HG03469 (cell line): Measurements from ENCODE around the gene TPMT.
"Not testable (repeated sequence)": the region's sequence is repeated elsewhere in the genome, so short reads cannot be mapped to it uniquely, and the experiment has no call there.

Experiments
- ATAC-seq: cut with Tn5 transposase; IDR thresholded peaks from one replicate; pipeline ENCODE4 v1.9.1; 2021; ENCODE audit warnings: mild to moderate bottlenecking, moderate library complexity, moderate number of reproducible peaks; ENCODE audit not compliant: unreplicated experiment

Gene TPMT

DNA sequence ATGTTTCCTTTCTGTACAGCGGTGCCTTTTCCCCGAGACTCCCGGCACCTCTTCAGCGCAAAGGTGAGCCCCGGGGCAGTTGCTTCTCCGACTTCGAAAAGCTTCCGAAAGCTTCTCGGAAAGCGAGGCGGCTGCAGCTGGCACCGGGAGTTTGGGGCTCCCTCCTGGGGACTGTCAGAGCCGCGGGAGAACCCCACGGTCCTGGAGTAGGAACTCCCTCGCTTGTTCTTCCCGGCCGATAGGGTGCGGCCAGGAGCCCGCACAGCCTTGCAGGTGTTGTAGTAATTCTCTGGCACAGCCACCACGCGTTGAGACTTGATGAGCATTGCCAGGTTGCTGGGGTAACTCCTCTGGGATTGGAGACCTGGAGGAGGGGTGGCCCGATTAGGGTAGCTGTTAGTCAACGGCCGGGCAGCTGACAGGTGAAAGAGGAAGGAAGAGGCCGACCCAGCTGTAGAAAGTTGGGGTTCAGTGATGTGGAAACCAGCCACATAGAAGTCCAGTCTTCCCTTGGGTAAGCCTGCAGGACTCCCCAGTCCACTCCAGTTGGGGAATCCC lies 1.1 kb upstream of the TPMT start:
- peak; percentile 25 for ATAC-seq

DNA sequence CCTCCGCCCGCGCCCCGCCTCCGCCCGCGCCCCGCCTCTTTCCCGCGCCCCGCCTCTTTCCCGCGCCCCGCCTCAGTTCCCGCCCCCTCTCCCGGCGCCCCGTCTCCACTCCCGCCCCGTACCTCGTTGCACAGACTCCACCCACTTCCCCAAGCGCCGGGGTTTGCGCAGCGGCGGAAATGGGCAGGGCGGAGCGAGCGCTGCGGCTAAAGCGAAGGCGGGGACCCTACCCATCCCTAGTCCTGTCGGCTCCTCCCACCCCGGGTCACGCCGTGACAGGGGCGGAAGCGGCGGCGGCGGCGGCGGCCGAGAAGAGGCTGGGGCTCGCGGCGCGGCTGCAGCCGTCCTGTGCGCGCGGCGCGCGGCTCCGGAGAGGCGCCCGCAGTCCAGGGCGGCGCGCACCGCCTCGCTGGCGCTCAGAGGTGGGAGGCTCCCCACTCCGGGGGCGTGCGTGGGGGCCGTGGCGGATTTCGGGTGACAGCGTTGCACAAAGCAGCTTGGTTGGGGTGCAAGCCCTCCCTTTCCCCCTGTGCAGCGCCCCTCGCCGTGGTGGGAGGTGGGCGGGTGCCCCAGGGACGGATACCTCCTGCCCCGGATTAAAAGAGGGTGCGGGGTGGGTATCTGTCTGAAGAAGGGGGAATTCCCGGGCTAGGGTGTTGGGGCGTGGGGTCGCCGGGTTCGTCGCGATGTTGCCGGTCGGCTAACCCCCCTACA lies 430 bp upstream of the TPMT start, which contains the start of gene KDM1B:
Gene KDM1B, plus strand, starts transcription at position 273 of the 714 bp plus-strand sequence. CDS start 4,474 bp downstream, outside the sequence.
- peak; percentile 79 for ATAC-seq

DNA sequence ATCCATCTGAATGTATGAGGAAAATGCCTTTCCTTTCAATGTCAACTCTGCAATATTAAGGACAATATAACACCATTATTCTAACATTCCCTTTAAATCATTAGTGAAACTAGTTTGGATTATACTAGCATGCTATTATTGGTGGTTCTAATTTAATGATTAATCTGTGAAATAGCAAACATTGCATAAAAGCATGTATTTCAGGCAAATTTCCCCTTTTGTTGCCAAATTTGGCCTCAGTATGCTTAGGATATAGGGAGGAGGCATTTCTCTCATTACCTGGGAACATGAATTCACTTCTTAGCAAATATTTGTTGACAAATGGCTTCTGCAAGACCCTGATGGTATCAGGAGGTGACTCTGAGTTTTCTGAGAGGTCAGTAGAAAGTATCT lies 1.6 kb downstream of the TPMT start:
- ATAC-seq, result no peak

DNA sequence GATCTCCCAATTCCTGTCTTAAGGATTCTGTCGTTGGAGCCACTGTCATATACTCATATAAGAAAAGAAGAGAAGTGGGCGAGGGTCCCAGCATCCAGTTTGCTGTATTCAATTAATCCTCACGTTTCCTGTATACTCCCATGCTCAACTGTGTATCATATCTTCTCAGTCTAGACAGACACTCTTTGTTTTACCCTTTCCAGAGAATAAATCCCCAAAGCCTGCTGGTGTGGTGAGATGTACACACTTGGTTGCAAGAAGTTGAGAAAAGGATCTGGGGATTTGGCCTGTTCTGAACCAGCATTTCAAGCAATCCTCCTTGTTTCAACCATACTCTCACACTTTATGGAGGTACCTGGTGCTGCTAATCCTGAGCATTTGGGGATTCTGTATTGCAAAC lies 3.1 kb downstream of the TPMT start:
- ATAC-seq, result no peak

DNA sequence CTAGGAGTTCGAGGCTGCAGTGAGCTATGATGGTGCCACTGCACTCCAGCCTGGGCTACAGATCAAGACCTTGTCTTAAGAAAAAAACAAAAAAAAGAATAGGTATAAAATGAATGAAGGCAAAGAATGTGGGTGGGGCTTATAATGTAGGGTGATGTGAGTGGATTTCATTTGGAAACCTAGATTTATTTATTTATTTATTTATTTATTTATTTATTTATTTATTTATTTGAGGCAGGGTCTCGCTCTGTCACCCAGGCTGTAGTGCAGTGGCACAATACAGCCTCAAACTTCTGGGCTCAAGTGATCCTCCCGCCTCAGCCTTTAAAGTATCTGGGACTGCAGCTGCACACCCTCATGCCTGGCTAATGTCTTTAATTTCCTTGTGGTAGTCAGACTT lies 3.5 kb downstream of the TPMT start:
- not testable (repeated sequence) for ATAC-seq

DNA sequence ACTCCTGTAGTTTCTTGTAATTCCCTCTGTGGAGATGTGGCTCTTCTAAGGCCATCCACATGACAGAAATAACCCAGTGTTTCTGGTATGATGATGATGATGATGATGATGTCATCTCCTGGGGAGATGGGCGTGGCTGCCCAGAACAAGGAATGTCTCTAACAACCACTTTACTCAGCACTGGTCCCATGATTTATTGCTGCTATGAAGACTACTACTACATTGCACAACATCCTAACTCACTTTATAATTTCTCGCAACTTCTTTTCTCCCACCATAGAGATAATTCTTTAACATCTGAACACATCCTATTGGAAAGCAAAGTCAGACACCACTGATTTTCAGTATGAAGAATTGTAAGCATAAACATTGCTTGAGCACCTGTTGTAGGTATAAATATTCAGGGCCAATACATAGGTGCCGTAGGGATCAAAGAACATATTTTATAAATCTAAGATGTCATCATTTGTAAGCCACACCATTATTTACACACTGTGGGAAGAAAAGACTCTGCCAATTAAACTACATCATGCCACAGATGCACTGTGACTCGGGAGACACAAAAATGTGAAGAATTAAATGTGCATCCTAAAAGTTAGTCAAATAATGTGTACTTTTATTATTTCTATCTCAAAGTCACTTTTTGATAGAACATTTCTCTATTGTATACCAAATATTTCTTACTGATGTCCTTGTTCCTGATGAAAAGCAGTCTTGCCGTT lies 6.4 kb downstream of the TPMT start:
- ATAC-seq, result no peak

DNA sequence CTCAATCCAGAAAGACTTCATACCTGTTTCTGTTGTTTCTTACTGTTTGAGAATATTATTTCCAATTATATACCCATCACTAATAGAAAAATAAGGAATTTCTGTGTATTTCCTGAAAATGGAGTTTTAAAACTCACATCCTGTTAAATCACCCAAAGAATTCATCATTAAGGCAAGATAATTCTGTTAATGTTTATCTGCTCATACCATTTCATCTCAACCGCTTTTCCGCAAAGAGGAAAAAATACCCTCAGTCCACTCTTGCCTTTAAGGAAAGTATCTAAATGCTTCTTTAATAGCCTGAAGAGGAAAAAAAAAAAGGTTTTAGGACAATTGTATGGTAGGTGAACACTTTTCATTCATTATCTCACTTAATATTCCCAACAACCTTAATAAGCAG lies 7.3 kb downstream of the TPMT start:
- ATAC-seq, result no peak

DNA sequence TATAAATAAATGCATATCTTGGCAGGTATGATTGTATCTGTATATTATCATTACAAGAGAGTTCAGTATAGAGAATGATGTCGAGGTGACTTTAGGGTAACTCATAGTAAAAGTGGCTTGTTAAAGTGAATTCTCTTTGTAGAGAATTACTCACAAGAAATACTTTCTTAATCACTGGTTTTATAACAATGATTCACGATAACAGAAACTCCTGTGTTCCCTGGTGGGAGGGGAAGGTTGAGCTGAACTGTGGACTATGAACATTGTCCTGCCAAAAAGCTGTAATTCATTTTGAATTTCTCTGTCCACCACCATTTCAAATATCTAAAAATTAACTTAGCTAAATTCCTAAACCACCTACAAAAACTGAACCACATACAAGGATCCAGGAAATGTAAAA lies 7.7 kb downstream of the TPMT start:
- ATAC-seq, result no peak

DNA sequence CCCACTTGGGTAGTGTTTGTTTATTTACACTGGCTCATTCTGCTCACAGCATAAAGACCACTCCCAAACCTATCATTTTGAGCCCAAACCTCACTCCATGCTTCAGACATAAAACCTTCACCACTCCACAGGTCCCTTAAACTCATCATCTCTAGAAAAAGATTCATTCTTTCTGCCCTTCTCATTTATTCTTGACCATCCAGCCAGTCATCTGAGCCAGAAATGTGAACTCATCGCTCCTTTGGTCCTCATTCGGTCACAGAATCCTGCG lies 12.4 kb downstream of the TPMT start:
- no peak for ATAC-seq

DNA sequence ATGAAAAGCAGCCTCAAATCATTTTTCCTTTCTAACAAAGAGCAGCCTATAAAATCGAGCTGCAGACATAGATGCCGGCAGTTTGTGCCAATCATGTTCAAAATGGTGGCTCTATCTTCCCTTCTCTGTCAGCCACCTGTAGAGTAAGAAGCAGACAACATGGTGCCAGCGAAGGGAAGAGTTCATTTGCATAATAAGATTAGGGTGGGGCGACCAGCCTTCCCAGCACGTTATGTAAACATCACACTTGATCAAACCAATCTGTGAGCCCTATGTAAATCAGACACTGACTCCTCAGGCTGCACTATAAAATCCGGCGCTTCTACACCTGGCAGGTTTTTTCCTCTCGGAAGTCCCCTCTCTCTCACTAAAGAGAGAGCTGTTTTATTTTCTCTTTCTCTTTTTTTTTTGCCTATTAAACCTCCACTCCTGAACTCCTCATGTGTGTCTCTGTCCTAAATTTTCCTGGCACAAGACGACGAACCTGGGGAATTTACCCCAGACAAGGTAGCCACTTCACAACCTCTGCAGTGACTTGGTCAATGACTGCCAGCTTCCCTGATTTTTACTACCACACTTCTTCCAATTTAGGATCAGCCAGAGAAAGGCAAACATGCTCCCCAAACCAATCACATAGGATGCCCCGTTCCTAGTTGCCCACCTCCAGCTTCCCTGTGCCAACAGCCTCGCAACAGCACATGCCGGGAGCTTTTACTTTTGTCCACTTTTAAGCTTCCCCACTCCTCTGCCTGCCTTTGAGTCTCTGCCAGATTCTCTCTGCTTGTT lies 12.9 kb downstream of the TPMT start:
- no peak for ATAC-seq

DNA sequence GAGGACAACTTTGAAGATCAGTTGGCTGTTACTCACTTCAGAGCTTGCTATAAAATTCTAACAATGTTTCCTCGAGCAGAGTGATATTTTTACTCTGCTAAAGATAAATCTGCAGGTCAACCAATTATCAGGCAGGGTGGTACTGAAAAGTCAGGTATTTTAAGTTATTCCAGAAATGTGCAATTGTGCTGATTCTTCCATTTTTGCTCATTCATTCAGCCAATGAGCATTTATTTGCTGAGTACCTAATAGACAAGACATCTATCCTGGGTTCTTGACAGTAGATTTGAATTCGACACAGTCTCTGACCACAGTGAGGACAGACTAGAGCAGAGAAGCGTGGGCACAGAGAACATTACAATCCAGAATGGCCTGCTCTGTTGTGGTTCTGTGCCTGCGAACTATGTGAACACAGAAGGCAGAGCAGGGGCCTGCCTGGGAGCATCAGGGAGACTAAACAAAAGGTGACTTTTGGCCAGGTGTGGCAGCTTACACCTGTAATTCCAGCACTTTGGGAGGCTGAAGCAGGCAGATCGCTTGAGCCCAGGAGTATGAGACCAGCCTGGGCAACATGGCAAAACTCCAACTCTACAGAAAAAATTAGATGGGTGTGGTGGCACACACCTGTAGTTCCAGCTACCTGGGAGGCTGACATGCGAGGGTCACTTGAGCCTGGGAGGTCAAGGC lies 14.8 kb downstream of the TPMT start:
- ATAC-seq, result no peak

DNA sequence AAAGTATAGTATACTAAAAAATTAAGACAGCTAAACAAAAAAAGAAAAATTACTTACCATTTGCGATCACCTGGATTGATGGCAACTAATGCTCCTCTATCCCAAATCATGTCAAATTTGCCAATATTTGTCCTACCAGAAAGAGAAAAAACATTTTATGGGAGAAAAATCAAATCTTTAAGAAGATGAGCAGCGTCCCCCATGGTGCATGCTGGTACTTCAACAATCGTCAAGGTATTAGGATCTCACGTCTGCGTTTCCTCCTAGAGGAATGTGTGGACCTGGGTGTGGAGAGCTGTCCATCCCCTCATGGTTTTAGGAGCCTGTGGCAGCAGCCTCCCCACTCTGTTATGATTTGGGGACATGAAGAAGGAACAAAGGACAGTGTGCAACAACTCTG lies 16.0 kb downstream of the TPMT start:
- no peak for ATAC-seq

DNA sequence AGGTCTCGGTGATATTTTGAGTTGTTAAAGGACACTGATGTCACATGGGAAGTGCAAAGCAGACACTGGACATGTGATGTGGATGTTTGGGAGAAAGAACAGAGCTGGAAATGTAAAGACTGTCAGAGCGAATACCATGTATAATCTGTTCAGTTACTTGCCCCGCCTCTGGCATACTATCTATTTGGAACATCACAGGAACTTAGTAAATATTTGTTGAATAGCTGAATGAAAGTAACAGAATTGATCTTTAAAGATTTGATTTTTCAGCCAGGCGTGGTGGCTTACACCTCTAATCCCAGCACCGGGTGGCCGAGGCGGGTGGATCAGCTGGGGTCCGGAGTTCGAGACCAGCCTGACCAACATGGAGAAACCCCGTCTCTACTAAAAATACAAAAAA lies 18.6 kb downstream of the TPMT start:
- ATAC-seq, result no peak

DNA sequence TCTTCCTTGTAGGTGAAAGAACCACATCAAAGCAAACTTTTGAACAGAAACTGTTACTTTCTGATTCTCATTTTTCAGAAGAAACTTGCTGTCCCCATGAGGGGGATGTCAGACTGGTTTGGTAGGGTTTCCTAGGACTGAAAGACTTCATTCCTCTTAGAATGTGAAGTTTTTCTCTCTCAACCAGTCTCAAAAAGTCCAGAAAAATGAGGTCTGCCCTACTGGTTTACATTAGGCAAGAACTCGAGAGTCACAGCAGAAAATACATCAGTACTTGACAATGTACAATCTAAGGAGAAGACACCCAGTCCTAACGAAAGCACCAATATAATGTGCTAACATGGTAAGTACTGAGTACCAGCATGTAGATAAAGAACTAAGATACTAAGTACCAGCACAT lies 19.7 kb downstream of the TPMT start:
- no peak for ATAC-seq

DNA sequence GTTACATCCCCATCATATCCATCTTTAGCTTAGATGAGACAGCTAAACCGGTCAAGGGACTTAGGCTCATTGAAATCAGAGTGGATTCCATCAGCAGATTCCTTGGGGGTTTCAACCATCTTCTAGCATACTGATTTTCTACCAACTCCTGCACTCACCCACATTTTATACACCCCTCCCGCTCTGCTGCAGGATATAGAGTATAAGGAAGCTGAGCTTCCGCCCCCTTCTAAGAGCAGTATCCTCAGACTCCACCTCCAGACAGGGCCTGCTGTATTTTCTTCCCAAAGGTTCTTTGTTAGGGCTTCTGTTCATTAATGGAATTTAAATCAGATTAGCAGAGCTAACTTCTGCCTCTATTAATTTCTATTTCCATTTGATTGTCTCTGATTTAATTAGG lies 22.5 kb downstream of the TPMT start:
- ATAC-seq, result no peak

DNA sequence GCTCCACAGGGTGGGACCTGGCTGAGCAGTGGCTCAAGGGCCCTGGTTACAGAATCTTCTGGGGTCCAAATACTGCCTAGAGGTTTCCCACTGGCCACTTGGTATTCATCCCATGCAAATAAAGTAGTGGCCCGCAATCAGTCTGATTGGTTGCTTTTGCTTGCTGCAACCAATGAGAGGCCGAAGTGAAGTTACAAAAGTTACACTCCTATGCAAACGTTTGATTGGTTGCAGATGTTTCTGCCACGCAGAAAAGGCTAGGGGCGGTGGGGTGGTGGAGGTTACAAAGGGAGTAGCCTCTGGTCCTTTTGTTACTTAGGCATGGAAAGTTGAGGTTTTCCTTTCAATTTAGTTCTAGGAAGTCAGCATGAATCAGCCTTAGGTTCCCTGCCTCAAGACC lies 28.8 kb downstream of the TPMT start:
- ATAC-seq, result no peak

DNA sequence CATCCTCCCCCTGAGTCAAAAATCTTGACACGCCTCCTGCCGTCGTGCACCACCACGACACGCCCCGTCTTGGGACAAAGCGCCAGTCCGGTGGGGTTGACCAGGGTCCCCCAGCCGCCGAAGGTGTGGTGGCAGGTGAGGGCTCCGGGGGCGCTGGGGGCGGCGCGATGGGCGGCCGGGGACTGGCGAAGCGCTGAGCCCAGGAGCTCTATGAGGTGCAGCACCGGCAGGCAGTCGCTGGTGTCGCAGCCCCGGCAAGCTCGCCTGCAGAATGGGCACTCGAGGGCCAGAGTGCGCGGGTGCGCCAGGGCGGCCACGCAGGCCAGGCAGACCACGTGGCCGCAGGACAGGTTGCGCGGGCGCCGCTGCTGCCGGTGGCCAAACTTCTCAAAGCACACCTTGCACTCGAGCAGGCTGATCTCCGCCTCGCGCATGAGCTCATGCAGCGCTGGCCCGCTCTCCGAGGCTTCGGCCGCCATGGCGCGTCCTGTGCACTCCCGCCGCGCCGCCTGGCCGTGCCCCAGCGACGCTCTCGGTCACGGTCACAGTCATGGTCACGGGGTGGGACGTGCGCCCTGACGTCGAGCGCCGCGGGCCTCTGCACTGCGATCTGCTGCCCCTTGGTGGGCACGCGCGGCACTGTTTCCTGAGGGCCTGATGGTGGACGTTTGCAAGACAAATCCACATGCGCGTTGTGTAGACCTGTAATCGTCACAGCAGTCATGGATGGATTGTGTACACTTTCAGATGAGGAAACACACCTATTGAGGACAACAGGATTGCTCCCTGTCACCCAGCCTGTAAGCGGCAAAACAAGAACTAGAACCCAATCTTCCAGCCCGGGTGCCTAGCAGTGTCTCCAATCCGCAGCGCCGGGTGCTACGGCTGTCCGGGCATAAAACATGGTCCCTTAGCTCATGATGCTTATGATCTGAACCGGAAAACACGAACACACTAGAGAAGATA lies 32.5 kb downstream of the TPMT start, which contains the start of gene NHLRC1:
Gene NHLRC1, minus strand, starts transcription at position 550 of the 966 bp plus-strand sequence. Its CDS starts 71 bp downstream, at position 479.
- peak; percentile 96 for ATAC-seq

DNA sequence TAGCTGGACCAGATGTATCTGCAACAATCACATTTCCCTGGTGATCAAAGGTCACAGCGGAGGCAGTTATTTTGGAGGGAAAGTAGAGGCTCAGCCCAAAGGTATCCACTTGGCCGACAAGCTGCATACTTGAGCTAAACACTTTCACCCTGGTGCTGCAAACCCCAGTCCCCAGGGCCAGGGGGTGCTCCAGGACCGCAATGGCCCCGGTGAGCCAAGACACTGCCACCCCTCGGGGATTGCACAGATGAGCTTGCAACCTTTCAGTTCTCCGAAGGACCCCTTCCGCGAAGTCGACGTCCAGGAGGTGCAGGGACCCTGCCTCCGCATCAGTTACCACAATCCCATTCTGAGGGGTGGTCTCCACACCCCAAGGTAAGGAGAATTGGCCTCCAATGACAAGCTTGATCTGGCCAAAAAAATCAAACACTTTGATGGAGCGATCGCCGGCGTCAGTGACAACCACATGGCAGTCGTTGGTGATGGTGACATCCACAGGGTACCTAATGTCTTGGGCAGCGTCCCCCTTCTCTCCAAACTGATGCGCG lies 33.2 kb downstream of the TPMT start:
- no peak for ATAC-seq

DNA sequence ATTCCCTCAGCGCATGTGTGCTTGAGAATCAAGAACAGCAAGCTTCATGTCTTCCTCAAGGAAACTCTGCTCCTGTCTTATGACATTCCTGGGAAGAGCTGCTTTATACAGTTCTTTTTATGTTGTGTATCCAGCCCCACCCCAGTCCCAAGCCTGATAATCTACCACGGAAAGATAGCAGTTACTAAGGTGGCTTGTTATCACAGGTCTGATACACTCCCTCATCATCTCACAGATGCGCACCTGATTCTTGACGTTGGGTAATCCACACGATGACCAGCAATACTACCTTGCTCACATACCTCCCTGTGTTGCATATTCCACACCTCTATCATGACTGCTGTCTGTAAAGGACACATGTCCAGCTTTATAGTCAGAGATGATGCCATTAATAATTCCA lies 35.6 kb downstream of the TPMT start:
- no peak for ATAC-seq

DNA sequence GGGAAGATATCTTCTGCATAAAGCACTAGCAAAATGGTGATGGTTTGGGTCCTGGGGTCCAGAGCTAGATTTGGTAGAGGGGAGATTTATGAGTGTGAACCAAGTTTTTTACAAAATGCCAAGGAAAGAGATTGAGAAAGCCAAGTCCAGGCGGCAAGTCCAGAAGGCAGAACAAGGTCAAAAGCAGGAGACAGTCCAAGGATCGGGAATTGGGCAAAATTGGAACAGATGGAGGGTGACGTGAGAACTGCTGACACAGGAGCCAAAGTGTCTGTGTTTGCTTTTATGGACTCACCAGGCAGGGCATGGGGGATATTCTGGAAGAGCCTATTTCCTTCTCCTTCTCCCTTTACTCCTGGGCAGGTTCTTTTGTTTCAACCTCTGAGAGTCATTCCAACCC lies 36.5 kb downstream of the TPMT start:
- no peak for ATAC-seq
